GM12878 (cell line): Measurements from ENCODE around the gene SHH.

ENCODE experiments used
- EZH2 ChIP-seq: IDR thresholded peaks from 2 replicates; pipeline ENCODE4 v1.6.1; 2012; ENCODE audit warnings: low read depth, mild to moderate bottlenecking, control low read depth, inconsistent platforms, low read length, borderline replicate concordance; ENCODE audit not compliant: control insufficient read depth
- FOS ChIP-seq: IDR thresholded peaks from 3 replicates; pipeline ENCODE4 v1.6.1; 2011; ENCODE audit warnings: borderline replicate concordance; ENCODE audit not compliant: insufficient read length; ENCODE audit errors: extremely low read depth
- FOXM1 ChIP-seq: IDR thresholded peaks from 2 replicates; pipeline ENCODE4 v1.6.1; 2012; ENCODE audit warnings: low read depth, mild to moderate bottlenecking, inconsistent platforms, low read length, moderate library complexity
- IKZF2 ChIP-seq, 2 experiments: fragments of 450-650 bp; IDR thresholded peaks; 2 replicates each; pipeline ENCODE4 v1.6.1; 2017; ENCODE audit warnings: mild to moderate bottlenecking in 2 of 2, moderate library complexity in 2 of 2
- NR2C1 ChIP-seq: fragments of 450-650 bp; IDR thresholded peaks from 2 replicates; pipeline ENCODE4 v1.6.1; 2017; ENCODE audit warnings: antibody characterized with exemption, mild to moderate bottlenecking, moderate library complexity
- POLR2A ChIP-seq: IDR thresholded peaks from 2 replicates; pipeline ENCODE4 v1.6.1; 2011; ENCODE audit warnings: low read depth, mild to moderate bottlenecking, low read length
- POLR2AphosphoS5 ChIP-seq: IDR thresholded peaks from 2 replicates; pipeline ENCODE4 v1.6.1; 2011; ENCODE audit warnings: mild to moderate bottlenecking, low read length, inconsistent platforms
- RAD51 ChIP-seq: fragments of 450-650 bp; IDR thresholded peaks from 2 replicates; pipeline ENCODE4 v1.6.1; 2016; ENCODE audit warnings: moderate library complexity, mild to moderate bottlenecking, inconsistent platforms
- ZNF274 ChIP-seq: IDR thresholded peaks from one replicate; pipeline ENCODE4 v1.8.0; 2011; ENCODE audit not compliant: insufficient read length, insufficient read depth
- TF ChIP-seq, protein P1 (sequence below): IDR thresholded peaks from 2 replicates; pipeline ENCODE4 v1.6.1; 2012; ENCODE audit warnings: mild to moderate bottlenecking, low read depth, low read length
- TF ChIP-seq, protein P2 (sequence below): IDR thresholded peaks from 2 replicates; pipeline ENCODE4 v1.6.1; 2012; ENCODE audit warnings: low read depth, low read length, improper control_type of control experiment
- TF ChIP-seq, protein P3 (sequence below), 3 experiments: IDR thresholded peaks in 2 of 3; conservative IDR thresholded peaks in 1 of 3; 2 replicates each; pipeline ENCODE4 v1.5.1; 2011; ENCODE audit warnings: low read depth in 3 of 3, low read length in 3 of 3, mild to moderate bottlenecking in 3 of 3, control low read depth in 2 of 3, moderate library complexity in 2 of 3, inconsistent platforms in 1 of 3, mixed read lengths in 1 of 3; ENCODE audit not compliant: control insufficient read depth in 2 of 3, insufficient read depth in 1 of 3; ENCODE audit errors: extremely low read depth in 1 of 3

GRCh38 chr7:155824227-155824886, 12.1 kb upstream of the SHH start:
- TF ChIP-seq, protein P1, sequence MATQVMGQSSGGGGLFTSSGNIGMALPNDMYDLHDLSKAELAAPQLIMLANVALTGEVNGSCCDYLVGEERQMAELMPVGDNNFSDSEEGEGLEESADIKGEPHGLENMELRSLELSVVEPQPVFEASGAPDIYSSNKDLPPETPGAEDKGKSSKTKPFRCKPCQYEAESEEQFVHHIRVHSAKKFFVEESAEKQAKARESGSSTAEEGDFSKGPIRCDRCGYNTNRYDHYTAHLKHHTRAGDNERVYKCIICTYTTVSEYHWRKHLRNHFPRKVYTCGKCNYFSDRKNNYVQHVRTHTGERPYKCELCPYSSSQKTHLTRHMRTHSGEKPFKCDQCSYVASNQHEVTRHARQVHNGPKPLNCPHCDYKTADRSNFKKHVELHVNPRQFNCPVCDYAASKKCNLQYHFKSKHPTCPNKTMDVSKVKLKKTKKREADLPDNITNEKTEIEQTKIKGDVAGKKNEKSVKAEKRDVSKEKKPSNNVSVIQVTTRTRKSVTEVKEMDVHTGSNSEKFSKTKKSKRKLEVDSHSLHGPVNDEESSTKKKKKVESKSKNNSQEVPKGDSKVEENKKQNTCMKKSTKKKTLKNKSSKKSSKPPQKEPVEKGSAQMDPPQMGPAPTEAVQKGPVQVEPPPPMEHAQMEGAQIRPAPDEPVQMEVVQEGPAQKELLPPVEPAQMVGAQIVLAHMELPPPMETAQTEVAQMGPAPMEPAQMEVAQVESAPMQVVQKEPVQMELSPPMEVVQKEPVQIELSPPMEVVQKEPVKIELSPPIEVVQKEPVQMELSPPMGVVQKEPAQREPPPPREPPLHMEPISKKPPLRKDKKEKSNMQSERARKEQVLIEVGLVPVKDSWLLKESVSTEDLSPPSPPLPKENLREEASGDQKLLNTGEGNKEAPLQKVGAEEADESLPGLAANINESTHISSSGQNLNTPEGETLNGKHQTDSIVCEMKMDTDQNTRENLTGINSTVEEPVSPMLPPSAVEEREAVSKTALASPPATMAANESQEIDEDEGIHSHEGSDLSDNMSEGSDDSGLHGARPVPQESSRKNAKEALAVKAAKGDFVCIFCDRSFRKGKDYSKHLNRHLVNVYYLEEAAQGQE = no peak
- TF ChIP-seq IKZF2 (IDR thresholded peaks at IDR 0.05) = no peak
- TF ChIP-seq RAD51 = no peak
- TF ChIP-seq, protein P2, sequence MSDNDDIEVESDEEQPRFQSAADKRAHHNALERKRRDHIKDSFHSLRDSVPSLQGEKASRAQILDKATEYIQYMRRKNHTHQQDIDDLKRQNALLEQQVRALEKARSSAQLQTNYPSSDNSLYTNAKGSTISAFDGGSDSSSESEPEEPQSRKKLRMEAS = no peak
- TF ChIP-seq POLR2AphosphoS5 = no peak
- TF ChIP-seq, protein P3, sequence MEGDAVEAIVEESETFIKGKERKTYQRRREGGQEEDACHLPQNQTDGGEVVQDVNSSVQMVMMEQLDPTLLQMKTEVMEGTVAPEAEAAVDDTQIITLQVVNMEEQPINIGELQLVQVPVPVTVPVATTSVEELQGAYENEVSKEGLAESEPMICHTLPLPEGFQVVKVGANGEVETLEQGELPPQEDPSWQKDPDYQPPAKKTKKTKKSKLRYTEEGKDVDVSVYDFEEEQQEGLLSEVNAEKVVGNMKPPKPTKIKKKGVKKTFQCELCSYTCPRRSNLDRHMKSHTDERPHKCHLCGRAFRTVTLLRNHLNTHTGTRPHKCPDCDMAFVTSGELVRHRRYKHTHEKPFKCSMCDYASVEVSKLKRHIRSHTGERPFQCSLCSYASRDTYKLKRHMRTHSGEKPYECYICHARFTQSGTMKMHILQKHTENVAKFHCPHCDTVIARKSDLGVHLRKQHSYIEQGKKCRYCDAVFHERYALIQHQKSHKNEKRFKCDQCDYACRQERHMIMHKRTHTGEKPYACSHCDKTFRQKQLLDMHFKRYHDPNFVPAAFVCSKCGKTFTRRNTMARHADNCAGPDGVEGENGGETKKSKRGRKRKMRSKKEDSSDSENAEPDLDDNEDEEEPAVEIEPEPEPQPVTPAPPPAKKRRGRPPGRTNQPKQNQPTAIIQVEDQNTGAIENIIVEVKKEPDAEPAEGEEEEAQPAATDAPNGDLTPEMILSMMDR (IDR thresholded peaks at IDR 0.05 in 2 of 3, conservative IDR thresholded peaks at IDR 0.05 in 1 of 3; ENCODE audit: control insufficient read depth in 2 of 3, extremely low read depth in 1 of 3, insufficient read depth in 1 of 3, low read depth in 3 of 3, low read length in 3 of 3) = no peak
- TF ChIP-seq ZNF274 = no peak
- TF ChIP-seq NR2C1 = no peak
- TF ChIP-seq EZH2 = no peak
- no peak for TF ChIP-seq FOS
- no peak for TF ChIP-seq FOXM1
- no peak for TF ChIP-seq POLR2A
